Activated naive CD4-positive, alpha-beta T cell treated with anti-CD3 and anti-CD28 coated beads, Interleukin-2, amount 50 U/mL, for 24 hours (primary cell): ENCODE results near the gene ELOVL6.
"Not testable (repeated sequence)": the region's sequence is repeated elsewhere in the genome, so short reads cannot be mapped to it uniquely, and the experiment has no call there.

Source experiments
- H3K27ac Mint-ChIP-seq: one replicate; pipeline ENCODE4 v1.8.0; 2021; ENCODE audit warnings: mild to moderate bottlenecking, mixed read lengths
- H3K27me3 Mint-ChIP-seq: one replicate; pipeline ENCODE4 v1.8.0; 2021; ENCODE audit warnings: mixed read lengths
- H3K36me3 Mint-ChIP-seq: one replicate; pipeline ENCODE4 v1.8.0; 2021; ENCODE audit warnings: mixed read lengths
- H3K4me1 Mint-ChIP-seq: one replicate; pipeline ENCODE4 v1.8.0; 2021; ENCODE audit warnings: mixed read lengths
- H3K4me3 Mint-ChIP-seq: one replicate; pipeline ENCODE4 v1.8.0; 2021; ENCODE audit warnings: mild to moderate bottlenecking, mixed read lengths
- H3K9me3 Mint-ChIP-seq: one replicate; pipeline ENCODE4 v1.8.0; 2021; ENCODE audit warnings: mixed read lengths

ELOVL6 gene

GRCh38 chr4:110062166-110062565 is 136.2 kb downstream of the ELOVL6 start:
- Mint-ChIP-seq H3K4me3 (no peak overlapping the region), H3K36me3 (no peaks in the 10 kb centered on the region), H3K9me3 (no peaks in the 10 kb centered on the region), H3K27ac (no peak overlapping the region), H3K27me3 (no peaks in the 10 kb centered on the region), H3K4me1 (peaks cover 22% of the 10 kb centered on the region)

GRCh38 chr4:110061076-110061475 is 137.3 kb downstream of the ELOVL6 start:
- Mint-ChIP-seq H3K9me3 (no peaks in the 10 kb centered on the region), H3K36me3 (no peaks in the 10 kb centered on the region), H3K27ac (no peak overlapping the region), H3K4me1 (peaks cover 22% of the 10 kb centered on the region), H3K4me3 (no peak overlapping the region), H3K27me3 (no peaks in the 10 kb centered on the region)

GRCh38 chr4:110059556-110060191 is 138.7 kb downstream of the ELOVL6 start:
- peaks cover 22% of the 10 kb centered on the region for H3K4me1 Mint-ChIP-seq
- no peak overlapping the region for H3K27ac Mint-ChIP-seq
- no peaks in the 10 kb centered on the region for H3K27me3 Mint-ChIP-seq
- no peaks in the 10 kb centered on the region for H3K36me3 Mint-ChIP-seq
- H3K9me3 Mint-ChIP-seq: no peaks in the 10 kb centered on the region
- H3K4me3 Mint-ChIP-seq: peak overlapping the region; percentile 2

GRCh38 chr4:110058677-110059076 is 139.7 kb downstream of the ELOVL6 start:
- Mint-ChIP-seq H3K4me3 (no peak overlapping the region), H3K27me3 (no peaks in the 10 kb centered on the region), H3K4me1 (peaks cover 22% of the 10 kb centered on the region), H3K27ac (no peak overlapping the region), H3K9me3 (no peaks in the 10 kb centered on the region), H3K36me3 (no peaks in the 10 kb centered on the region)

GRCh38 chr4:110055158-110055768 is 143.2 kb downstream of the ELOVL6 start:
- peaks cover 13% of the 10 kb centered on the region for H3K4me1 Mint-ChIP-seq
- H3K4me3 Mint-ChIP-seq: no peak overlapping the region
- no peak overlapping the region for H3K27ac Mint-ChIP-seq
- H3K9me3 Mint-ChIP-seq: no peaks in the 10 kb centered on the region
- H3K36me3 Mint-ChIP-seq: no peaks in the 10 kb centered on the region
- no peaks in the 10 kb centered on the region for H3K27me3 Mint-ChIP-seq

GRCh38 chr4:110049951-110050925 is 148.2 kb downstream of the ELOVL6 start:
- H3K27ac Mint-ChIP-seq: no peak overlapping the region
- no peaks in the 10 kb centered on the region for H3K9me3 Mint-ChIP-seq
- H3K27me3 Mint-ChIP-seq: no peaks in the 10 kb centered on the region
- H3K36me3 Mint-ChIP-seq: no peaks in the 10 kb centered on the region
- no peaks in the 10 kb centered on the region for H3K4me1 Mint-ChIP-seq
- no peak overlapping the region for H3K4me3 Mint-ChIP-seq

GRCh38 chr4:110046588-110047049 is 151.8 kb downstream of the ELOVL6 start:
- H3K4me3 Mint-ChIP-seq: no peak overlapping the region
- no peak overlapping the region for H3K27ac Mint-ChIP-seq
- no peaks in the 10 kb centered on the region for H3K9me3 Mint-ChIP-seq
- H3K36me3 Mint-ChIP-seq: no peaks in the 10 kb centered on the region
- H3K4me1 Mint-ChIP-seq: peaks cover 3% of the 10 kb centered on the region
- H3K27me3 Mint-ChIP-seq: peaks cover 4% of the 10 kb centered on the region

- Mint-ChIP-seq H3K9me3 (no peaks in the 10 kb centered on the region), H3K27me3 (peaks cover 4% of the 10 kb centered on the region), H3K4me1 (peaks cover 3% of the 10 kb centered on the region), H3K27ac (no peak overlapping the region), H3K4me3 (no peak overlapping the region), H3K36me3 (no peaks in the 10 kb centered on the region)
Measured at GRCh38 chr4:110042545-110043517, 155.6 kb downstream of the ELOVL6 start.

GRCh38 chr4:110041735-110042134 is 156.7 kb downstream of the ELOVL6 start:
- H3K9me3 Mint-ChIP-seq: no peaks in the 10 kb centered on the region
- H3K4me1 Mint-ChIP-seq: peaks cover 3% of the 10 kb centered on the region
- H3K27me3 Mint-ChIP-seq: peaks cover 6% of the 10 kb centered on the region
- H3K36me3 Mint-ChIP-seq: no peaks in the 10 kb centered on the region
- no peak overlapping the region for H3K4me3 Mint-ChIP-seq
- no peak overlapping the region for H3K27ac Mint-ChIP-seq

GRCh38 chr4:110039164-110039563 is 159.3 kb downstream of the ELOVL6 start:
- not testable (repeated sequence) for H3K4me3 Mint-ChIP-seq, H3K36me3 Mint-ChIP-seq, H3K27ac Mint-ChIP-seq, H3K4me1 Mint-ChIP-seq, H3K9me3 Mint-ChIP-seq
- H3K27me3 Mint-ChIP-seq: peaks cover 14% of the 10 kb centered on the region

GRCh38 chr4:110034026-110034393 is 164.4 kb downstream of the ELOVL6 start:
- Mint-ChIP-seq H3K4me1 (no peaks in the 10 kb centered on the region), H3K27me3 (peaks cover 27% of the 10 kb centered on the region), H3K27ac (no peak overlapping the region), H3K9me3 (no peaks in the 10 kb centered on the region), H3K4me3 (no peak overlapping the region), H3K36me3 (no peaks in the 10 kb centered on the region)

- Mint-ChIP-seq H3K4me1 (no peaks in the 10 kb centered on the region), H3K27ac (no peak overlapping the region), H3K9me3 (no peaks in the 10 kb centered on the region), H3K27me3 (peaks cover 27% of the 10 kb centered on the region), H3K36me3 (no peaks in the 10 kb centered on the region), H3K4me3 (no peak overlapping the region)
Measured at GRCh38 chr4:110033355-110034025, 164.9 kb downstream of the ELOVL6 start.

- peaks cover 27% of the 10 kb centered on the region for H3K27me3 Mint-ChIP-seq
Measured at GRCh38 chr4:110032603-110033002, 165.8 kb downstream of the ELOVL6 start.

GRCh38 chr4:110025718-110026117 is 172.7 kb downstream of the ELOVL6 start:
- H3K27ac Mint-ChIP-seq: no peak overlapping the region
- H3K4me3 Mint-ChIP-seq: no peak overlapping the region
- peaks cover 5% of the 10 kb centered on the region for H3K4me1 Mint-ChIP-seq
- no peaks in the 10 kb centered on the region for H3K36me3 Mint-ChIP-seq
- H3K9me3 Mint-ChIP-seq: no peaks in the 10 kb centered on the region
- H3K27me3 Mint-ChIP-seq: peaks cover 12% of the 10 kb centered on the region

More at GRCh38 chr4:110032603-110033002, 165.8 kb downstream of the ELOVL6 start:
- Mint-ChIP-seq H3K36me3 (no peaks in the 10 kb centered on the region), H3K9me3 (no peaks in the 10 kb centered on the region), H3K4me1 (no peaks in the 10 kb centered on the region), H3K4me3 (no peak overlapping the region), H3K27ac (no peak overlapping the region)
